Effector memory CD4-positive, alpha-beta T cell (primary cell): ENCODE data around the gene HOXB9.

Experiments
- DNase-seq, 3 donors: peaks; one replicate each; pipeline ENCODE4 v3.0.0-alpha.2; 2020
- H3K27ac ChIP-seq: 2 replicates; pipeline ENCODE4 v1.7.0; 2013; ENCODE audit warnings: mild to moderate bottlenecking, low read length, moderate library complexity; ENCODE audit not compliant: insufficient read depth, poor library complexity, severe bottlenecking
- H3K27me3 ChIP-seq: replicated peaks from 2 replicates; pipeline ENCODE4 v1.7.0; 2013; ENCODE audit warnings: mild to moderate bottlenecking, low read length; ENCODE audit not compliant: insufficient read depth, control insufficient read depth, poor library complexity, severe bottlenecking
- H3K36me3 ChIP-seq: 2 replicates; pipeline ENCODE4 v1.7.0; 2013; ENCODE audit warnings: mild to moderate bottlenecking, low read length, moderate library complexity; ENCODE audit not compliant: control insufficient read depth, insufficient read depth
- H3K4me1 ChIP-seq: 2 replicates; pipeline ENCODE4 v1.7.0; 2013; ENCODE audit warnings: low read length, mild to moderate bottlenecking; ENCODE audit not compliant: control insufficient read depth, insufficient read depth, poor library complexity, severe bottlenecking
- H3K4me3 ChIP-seq: 2 replicates; pipeline ENCODE4 v1.7.0; 2013; ENCODE audit warnings: low read length, low read depth, mild to moderate bottlenecking; ENCODE audit not compliant: insufficient read depth, poor library complexity, severe bottlenecking
- H3K9me3 ChIP-seq: 2 replicates; pipeline ENCODE4 v1.7.0; 2013; ENCODE audit warnings: mild to moderate bottlenecking, low read length, moderate library complexity; ENCODE audit not compliant: control insufficient read depth

Gene HOXB9

GRCh38 chr17:48623583-48623982 is 2.6 kb downstream of the HOXB9 start:
- H3K9me3 ChIP-seq, result no peaks in the 10 kb centered on the region
- H3K27me3 ChIP-seq, result peaks cover 75% of the 10 kb centered on the region
- H3K27ac ChIP-seq, result no peak overlapping the region
- no peak for DNase-seq
- H3K4me3 ChIP-seq, result no peak overlapping the region
- H3K36me3 ChIP-seq, result no peaks in the 10 kb centered on the region
- peaks cover 27% of the 10 kb centered on the region for H3K4me1 ChIP-seq

GRCh38 chr17:48622857-48623256 is 3.3 kb downstream of the HOXB9 start:
- DNase-seq, result no peak
- Histone ChIP-seq H3K27ac (no peak overlapping the region), H3K4me1 (peaks cover 34% of the 10 kb centered on the region), H3K9me3 (no peaks in the 10 kb centered on the region), H3K27me3 (peaks cover 79% of the 10 kb centered on the region), H3K4me3 (no peak overlapping the region), H3K36me3 (no peaks in the 10 kb centered on the region)

GRCh38 chr17:48621410-48622392 is 4.5 kb downstream of the HOXB9 start:
- no peaks in the 10 kb centered on the region for H3K9me3 ChIP-seq
- H3K4me1 ChIP-seq, result peaks cover 35% of the 10 kb centered on the region
- H3K27ac ChIP-seq, result no peak overlapping the region
- H3K27me3 ChIP-seq, result peaks cover 79% of the 10 kb centered on the region
- no peaks in the 10 kb centered on the region for H3K36me3 ChIP-seq
- H3K4me3 ChIP-seq, result no peak overlapping the region
- no peak for DNase-seq

GRCh38 chr17:48620461-48621139 is 5.6 kb downstream of the HOXB9 start:
- Histone ChIP-seq H3K9me3 (no peaks in the 10 kb centered on the region), H3K27me3 (peaks cover 81% of the 10 kb centered on the region), H3K27ac (no peak overlapping the region), H3K4me1 (peaks cover 25% of the 10 kb centered on the region), H3K36me3 (no peaks in the 10 kb centered on the region), H3K4me3 (no peak overlapping the region)
- no peak for DNase-seq

GRCh38 chr17:48619826-48620449 is 6.2 kb downstream of the HOXB9 start:
- Histone ChIP-seq H3K36me3 (no peaks in the 10 kb centered on the region), H3K27ac (no peak overlapping the region), H3K27me3 (peaks cover 81% of the 10 kb centered on the region), H3K4me3 (no peak overlapping the region), H3K9me3 (no peaks in the 10 kb centered on the region), H3K4me1 (peaks cover 19% of the 10 kb centered on the region)
- DNase-seq, result no peak

- peaks cover 81% of the 10 kb centered on the region for H3K27me3 ChIP-seq
- peak; percentile 63 to 76 (median 75) for DNase-seq
- H3K4me1 ChIP-seq, result peaks cover 29% of the 10 kb centered on the region
- H3K4me3 ChIP-seq, result no peak overlapping the region
- no peaks in the 10 kb centered on the region for H3K9me3 ChIP-seq
- no peaks in the 10 kb centered on the region for H3K36me3 ChIP-seq
- H3K27ac ChIP-seq, result no peak overlapping the region
Observed at GRCh38 chr17:48618256-48618896, 7.8 kb downstream of the HOXB9 start.

GRCh38 chr17:48617471-48618255 is 8.5 kb downstream of the HOXB9 start:
- no peaks in the 10 kb centered on the region for H3K9me3 ChIP-seq
- no peak overlapping the region for H3K4me3 ChIP-seq
- H3K27ac ChIP-seq, result no peak overlapping the region
- peaks cover 78% of the 10 kb centered on the region for H3K27me3 ChIP-seq
- peaks cover 34% of the 10 kb centered on the region for H3K4me1 ChIP-seq
- H3K36me3 ChIP-seq, result no peaks in the 10 kb centered on the region
- no peak for DNase-seq

- no peaks in the 10 kb centered on the region for H3K9me3 ChIP-seq
- peaks cover 42% of the 10 kb centered on the region for H3K4me1 ChIP-seq
- no peak for DNase-seq
- H3K27me3 ChIP-seq, result peaks cover 82% of the 10 kb centered on the region
- no peaks in the 10 kb centered on the region for H3K36me3 ChIP-seq
- no peak overlapping the region for H3K4me3 ChIP-seq
- H3K27ac ChIP-seq, result no peak overlapping the region
Observed at GRCh38 chr17:48616717-48617470, 9.3 kb downstream of the HOXB9 start.
